Transverse colon (tissue), 4 donors: ENCODE results near the gene RINL. TPM values are rescaled to one million over a fixed set of nuclear protein-coding genes. Genes with fewer than 3 reads are reported as not detected.

Experiments
- DNase-seq: peaks from one replicate; pipeline ENCODE4 v3.0.0-alpha.2; 2019
- H3K27ac ChIP-seq, 4 donors: fragments of 200-600 bp; sonication (generic); 2 replicates each; pipeline ENCODE4 v1.5.1; 2016 to 2018; ENCODE audit warnings: inconsistent platforms in 4 of 4
- H3K27me3 ChIP-seq: fragments of 200-600 bp; sonication (generic); 2 replicates; pipeline ENCODE4 v1.5.1; 2017; ENCODE audit warnings: inconsistent platforms
- H3K36me3 ChIP-seq, 4 donors: fragments of 200-600 bp; sonication (generic); 2 replicates each; pipeline ENCODE4 v1.5.1; 2017 to 2019; ENCODE audit warnings: inconsistent platforms in 4 of 4
- H3K4me1 ChIP-seq, 4 donors: fragments of 200-600 bp; sonication (generic); 2 replicates each; pipeline ENCODE4 v1.5.1; 2017 to 2020; ENCODE audit warnings: inconsistent platforms in 4 of 4
- H3K4me3 ChIP-seq, 4 donors: fragments of 200-600 bp; sonication (generic); 1 replicate in 1 of 4; 2 replicates in 3 of 4; pipeline versions ENCODE4 v1.5.1 to v1.6.1; 2017 to 2019; ENCODE audit warnings: inconsistent platforms in 4 of 4
- H3K9me3 ChIP-seq, 2 donors: fragments of 200-600 bp; sonication (generic); 2 replicates each; pipeline ENCODE4 v1.5.1; 2017 to 2019; ENCODE audit warnings: inconsistent platforms in 2 of 2
- EP300 ChIP-seq: sonication (generic); formaldehyde crosslinking; IDR thresholded peaks from one replicate; pipeline ENCODE4 v1.6.1; 2017; ENCODE audit warnings: antibody characterized with exemption, low read depth
- POLR2A ChIP-seq: fragments of 450-650 bp; IDR thresholded peaks from one replicate; pipeline ENCODE4 v1.6.1; 2016; ENCODE audit warnings: antibody characterized with exemption, mild to moderate bottlenecking, moderate library complexity
- POLR2AphosphoS5 ChIP-seq, 3 donors: sonication (generic); formaldehyde crosslinking; IDR thresholded peaks; one replicate each; pipeline ENCODE4 v1.6.1; 2016; ENCODE audit warnings: antibody characterized with exemption in 3 of 3
- WGBS, 2 donors: methylation state at CpG; one replicate each; pipeline ENCODE4 v1.1.5; 2018; ENCODE audit warnings: low coverage in 1 of 2; 5-methylcytosine and 5-hydroxymethylcytosine counted together
- in situ Hi-C, 4 donors: fragments of 200-750 bp; cut with MboI; loops; one replicate each; pipeline versions ENCODE4 v1.15.0 to v1.15.1; 2017; ENCODE audit warnings: low sequenced_read_pairs in 3 of 4, low pct_ligation_motif_present in 1 of 4, low pct_unique_long_range_greater_than_20kb in 1 of 4
- intact Hi-C: fragments of 100-400 bp; cut with DNase I; formaldehyde crosslinking; loops from one replicate; pipeline ENCODE4 v1.15.1; 2023; ENCODE audit warnings: low total_unique reads
- total RNA-seq, 4 donors: library from RNA; depleted of rRNA; stranded (reverse); fragments of >200 nt; gene quantifications; one replicate each; pipeline ENCODE4 v1.1.0, GENCODE V29; 2016
- TF ChIP-seq, protein P1 (sequence below), 5 experiments: fragments of 200-600 bp in 3 of 5; fragments of 450-650 bp in 2 of 5; sonication (generic) in 3 of 5; IDR thresholded peaks; 1 replicate in 2 of 5; 2 replicates in 3 of 5; pipeline ENCODE4 v1.5.1; 2016 to 2017; ENCODE audit warnings: antibody characterized with exemption in 5 of 5, inconsistent platforms in 3 of 5, mild to moderate bottlenecking in 2 of 5, moderate library complexity in 1 of 5

RINL gene
- total RNA-seq, 4 donors from 2014 or later = 1.8 to 7.0 (median 3.6) TPM

DNA sequence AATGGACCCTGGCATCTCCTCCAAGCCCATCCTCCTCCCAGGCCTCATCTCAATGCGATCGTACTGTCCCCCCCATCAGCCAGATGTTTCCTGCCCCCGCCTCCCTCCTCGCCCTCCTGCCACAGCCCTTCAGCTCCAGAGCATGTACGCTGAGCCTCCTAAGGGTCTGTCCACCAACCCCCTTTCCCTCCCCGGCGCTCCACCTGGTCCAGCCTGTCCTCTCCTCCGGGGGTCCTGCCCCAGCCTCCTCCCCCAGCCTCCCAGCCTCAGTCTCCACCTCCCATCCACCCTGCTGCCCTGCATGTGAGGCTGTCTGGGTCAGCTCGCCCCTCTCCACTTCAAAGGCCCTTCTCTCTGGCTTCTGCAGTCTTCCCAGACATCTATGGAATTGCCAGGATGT lies 16.9 kb upstream of the RINL start:
- DNase-seq = no peak
- no peaks in the 10 kb centered on the region for H3K9me3 ChIP-seq
- intact Hi-C loops (no loop called here), in situ Hi-C loops (loop anchor here in 1 of 4 donors (10.0 kb wide), 1 partner anchor 150 kb away; the partner anchor contains the start of gene CAPN12)
- no peaks in the 10 kb centered on the region for H3K27me3 ChIP-seq
- H3K4me3 ChIP-seq = no peak overlapping the region
- no peak overlapping the region for H3K27ac ChIP-seq
- TF ChIP-seq POLR2A = no peak
- TF ChIP-seq, protein P1, sequence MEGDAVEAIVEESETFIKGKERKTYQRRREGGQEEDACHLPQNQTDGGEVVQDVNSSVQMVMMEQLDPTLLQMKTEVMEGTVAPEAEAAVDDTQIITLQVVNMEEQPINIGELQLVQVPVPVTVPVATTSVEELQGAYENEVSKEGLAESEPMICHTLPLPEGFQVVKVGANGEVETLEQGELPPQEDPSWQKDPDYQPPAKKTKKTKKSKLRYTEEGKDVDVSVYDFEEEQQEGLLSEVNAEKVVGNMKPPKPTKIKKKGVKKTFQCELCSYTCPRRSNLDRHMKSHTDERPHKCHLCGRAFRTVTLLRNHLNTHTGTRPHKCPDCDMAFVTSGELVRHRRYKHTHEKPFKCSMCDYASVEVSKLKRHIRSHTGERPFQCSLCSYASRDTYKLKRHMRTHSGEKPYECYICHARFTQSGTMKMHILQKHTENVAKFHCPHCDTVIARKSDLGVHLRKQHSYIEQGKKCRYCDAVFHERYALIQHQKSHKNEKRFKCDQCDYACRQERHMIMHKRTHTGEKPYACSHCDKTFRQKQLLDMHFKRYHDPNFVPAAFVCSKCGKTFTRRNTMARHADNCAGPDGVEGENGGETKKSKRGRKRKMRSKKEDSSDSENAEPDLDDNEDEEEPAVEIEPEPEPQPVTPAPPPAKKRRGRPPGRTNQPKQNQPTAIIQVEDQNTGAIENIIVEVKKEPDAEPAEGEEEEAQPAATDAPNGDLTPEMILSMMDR (IDR thresholded peaks at IDR 0.05) = no peak
- no peak for TF ChIP-seq EP300
- no peak for TF ChIP-seq POLR2AphosphoS5 (IDR thresholded peaks at IDR 0.05)
- peaks cover 0 to 2% (median 0%) of the 10 kb centered on the region in 4 donors for H3K36me3 ChIP-seq
- H3K4me1 ChIP-seq = peaks cover 7 to 13% (median 10%) of the 10 kb centered on the region in 4 donors
- WGBS, 2 donors = 71 to 77% methylated on average over 6 to 9 of the region's 9 CpGs

DNA sequence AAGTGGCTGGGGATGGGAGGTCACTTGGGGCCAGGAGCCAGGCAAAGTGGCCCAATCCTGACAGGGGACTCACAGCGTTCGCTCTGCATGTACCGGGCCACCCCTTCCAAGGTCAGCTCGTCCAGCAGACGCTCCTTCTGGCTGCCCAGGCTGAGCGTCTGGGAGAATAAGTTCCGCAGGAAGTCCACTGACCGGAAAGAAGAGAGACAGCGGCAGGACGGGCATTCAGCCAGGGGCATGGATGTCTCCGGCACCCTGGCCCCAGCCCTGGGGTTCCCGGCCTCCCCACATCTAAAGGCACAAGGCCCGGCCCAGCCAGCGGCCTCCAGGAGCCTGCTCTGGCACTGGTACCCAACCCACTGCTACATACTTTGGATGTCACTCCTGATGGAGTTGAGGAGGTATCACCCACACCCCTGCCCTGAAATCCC lies 15.3 kb upstream of the RINL start:
- H3K27ac ChIP-seq = no peak overlapping the region
- in situ Hi-C loops (loop anchor here in 1 of 4 donors (10.0 kb wide), 1 partner anchor 149 kb away; the partner anchor contains the start of gene CAPN12), intact Hi-C loops (no loop called here)
- no peak overlapping the region for H3K4me3 ChIP-seq
- 93% methylated on average over 14 of the region's 14 CpGs; no CpG with 5 or more reads in 1 of the 2 donors for WGBS, 2 donors
- no peak for DNase-seq
- no peaks in the 10 kb centered on the region for H3K27me3 ChIP-seq
- no peaks in the 10 kb centered on the region for H3K9me3 ChIP-seq
- TF ChIP-seq, protein P1 (IDR thresholded peaks at IDR 0.05) = no peak
- TF ChIP-seq POLR2AphosphoS5 (IDR thresholded peaks at IDR 0.05) (no peak), POLR2A (no peak), EP300 (no peak)
- H3K4me1 ChIP-seq = peaks cover 3 to 6% (median 5%) of the 10 kb centered on the region in 4 donors
- H3K36me3 ChIP-seq = peaks cover 0 to 18% (median 7%) of the 10 kb centered on the region in 4 donors

DNA sequence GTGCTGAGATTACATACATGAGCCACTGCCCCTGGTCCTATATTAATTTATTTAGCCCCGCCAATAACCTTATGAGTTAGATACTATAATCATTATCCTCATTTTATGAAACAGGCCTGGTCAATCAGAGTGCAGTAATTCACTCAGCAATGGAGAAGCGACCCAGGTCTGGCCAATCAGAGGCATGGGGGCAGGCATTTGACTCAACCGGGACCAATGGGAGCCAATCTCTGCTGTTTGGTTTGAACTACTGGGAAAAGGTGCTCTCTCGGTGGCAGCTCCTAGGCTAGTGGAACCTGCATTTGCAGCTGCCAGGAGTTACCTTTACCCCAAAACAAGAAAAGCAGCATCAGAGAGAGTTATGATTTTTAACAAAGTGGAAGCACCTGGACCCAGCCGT lies 14.8 kb upstream of the RINL start:
- no peak for DNase-seq
- no peaks in the 10 kb centered on the region for H3K27me3 ChIP-seq
- no peak overlapping the region for H3K4me3 ChIP-seq
- in situ Hi-C loops (loop anchor here in 1 of 4 donors (10.0 kb wide), 1 partner anchor 148 kb away; the partner anchor contains the start of gene CAPN12), intact Hi-C loops (no loop called here)
- peaks cover 0 to 1% (median under 1%) of the 10 kb centered on the region in 4 donors for H3K4me1 ChIP-seq
- H3K9me3 ChIP-seq = no peaks in the 10 kb centered on the region
- TF ChIP-seq POLR2A = no peak
- no peak for TF ChIP-seq EP300
- TF ChIP-seq POLR2AphosphoS5 (IDR thresholded peaks at IDR 0.05) = no peak
- TF ChIP-seq, protein P1 (IDR thresholded peaks at IDR 0.05) = no peak
- peaks cover 0 to 20% (median 8%) of the 10 kb centered on the region in 4 donors for H3K36me3 ChIP-seq
- WGBS, 2 donors = 60 to 86% methylated on average over 1 to 5 of the region's 5 CpGs
- H3K27ac ChIP-seq = no peak overlapping the region

DNA sequence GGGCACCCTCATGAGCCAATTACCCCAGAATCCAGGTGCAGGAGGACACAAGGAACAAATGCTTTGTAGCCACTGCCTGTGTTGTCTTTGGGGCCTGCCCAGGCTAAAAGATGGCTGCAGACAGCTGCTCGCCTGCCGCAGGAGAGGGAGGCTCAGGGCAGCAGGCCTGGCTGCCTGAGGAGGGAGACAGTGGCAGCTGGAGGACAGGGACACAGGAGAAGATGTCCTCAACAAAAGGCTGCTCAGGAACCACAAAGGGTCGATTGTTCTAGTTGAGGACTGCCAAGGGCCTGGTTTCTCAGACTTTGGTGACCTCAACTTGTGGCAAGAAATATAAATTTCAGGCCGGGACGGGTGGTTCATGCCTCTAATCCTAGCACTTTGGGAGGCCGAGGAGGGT lies 13.7 kb upstream of the RINL start:
- Histone ChIP-seq H3K4me3 (no peak overlapping the region), H3K36me3 (peaks cover 0 to 20% (median 8%) of the 10 kb centered on the region in 4 donors), H3K27me3 (no peaks in the 10 kb centered on the region), H3K4me1 (no peaks in the 10 kb centered on the region), H3K27ac (no peak overlapping the region), H3K9me3 (no peaks in the 10 kb centered on the region)
- TF ChIP-seq POLR2AphosphoS5 (IDR thresholded peaks at IDR 0.05) (no peak), EP300 (no peak), POLR2A (no peak)
- TF ChIP-seq, protein P1 (IDR thresholded peaks at IDR 0.05) = no peak
- WGBS, 2 donors = 91% methylated on average over 6 of the region's 6 CpGs; no CpG with 5 or more reads in 1 of the 2 donors
- intact Hi-C loops = no loop called here
- no peak for DNase-seq
- in situ Hi-C loops = loop anchor here in 1 of 4 donors (10.0 kb wide), 1 partner anchor 147 kb away; the partner anchor contains the start of gene CAPN12
